Transverse colon (tissue), 4 donors: ENCODE measurements around the gene CACNB3. TPM values are rescaled to one million over a fixed set of nuclear protein-coding genes. Genes with fewer than 3 reads are reported as not detected.

Experiments
- DNase-seq: peaks from one replicate; pipeline ENCODE4 v3.0.0-alpha.2; 2019
- H3K27ac ChIP-seq, 4 donors: fragments of 200-600 bp; sonication (generic); 2 replicates each; pipeline ENCODE4 v1.5.1; 2016 to 2018; ENCODE audit warnings: inconsistent platforms in 4 of 4
- H3K27me3 ChIP-seq: fragments of 200-600 bp; sonication (generic); 2 replicates; pipeline ENCODE4 v1.5.1; 2017; ENCODE audit warnings: inconsistent platforms
- H3K36me3 ChIP-seq, 4 donors: fragments of 200-600 bp; sonication (generic); 2 replicates each; pipeline ENCODE4 v1.5.1; 2017 to 2019; ENCODE audit warnings: inconsistent platforms in 4 of 4
- H3K4me1 ChIP-seq, 4 donors: fragments of 200-600 bp; sonication (generic); 2 replicates each; pipeline ENCODE4 v1.5.1; 2017 to 2020; ENCODE audit warnings: inconsistent platforms in 4 of 4
- H3K4me3 ChIP-seq, 4 donors: fragments of 200-600 bp; sonication (generic); 1 replicate in 1 of 4; 2 replicates in 3 of 4; pipeline versions ENCODE4 v1.5.1 to v1.6.1; 2017 to 2019; ENCODE audit warnings: inconsistent platforms in 4 of 4
- H3K9me3 ChIP-seq, 2 donors: fragments of 200-600 bp; sonication (generic); 2 replicates each; pipeline ENCODE4 v1.5.1; 2017 to 2019; ENCODE audit warnings: inconsistent platforms in 2 of 2
- CTCF ChIP-seq, 5 experiments: fragments of 200-600 bp in 3 of 5; fragments of 450-650 bp in 2 of 5; sonication (generic) in 3 of 5; IDR thresholded peaks; 1 replicate in 2 of 5; 2 replicates in 3 of 5; pipeline ENCODE4 v1.5.1; 2016 to 2017; ENCODE audit warnings: antibody characterized with exemption in 5 of 5, inconsistent platforms in 3 of 5, mild to moderate bottlenecking in 2 of 5, moderate library complexity in 1 of 5
- EP300 ChIP-seq: sonication (generic); formaldehyde crosslinking; IDR thresholded peaks from one replicate; pipeline ENCODE4 v1.6.1; 2017; ENCODE audit warnings: antibody characterized with exemption, low read depth
- POLR2A ChIP-seq: fragments of 450-650 bp; IDR thresholded peaks from one replicate; pipeline ENCODE4 v1.6.1; 2016; ENCODE audit warnings: antibody characterized with exemption, mild to moderate bottlenecking, moderate library complexity
- POLR2AphosphoS5 ChIP-seq, 3 donors: sonication (generic); formaldehyde crosslinking; IDR thresholded peaks; one replicate each; pipeline ENCODE4 v1.6.1; 2016; ENCODE audit warnings: antibody characterized with exemption in 3 of 3
- WGBS, 2 donors: methylation state at CpG; one replicate each; pipeline ENCODE4 v1.1.5; 2018; ENCODE audit warnings: low coverage in 1 of 2; 5-methylcytosine and 5-hydroxymethylcytosine counted together
- in situ Hi-C, 4 donors: fragments of 200-750 bp; cut with MboI; loops; one replicate each; pipeline versions ENCODE4 v1.15.0 to v1.15.1; 2017; ENCODE audit warnings: low sequenced_read_pairs in 3 of 4, low pct_ligation_motif_present in 1 of 4, low pct_unique_long_range_greater_than_20kb in 1 of 4
- intact Hi-C: fragments of 100-400 bp; cut with DNase I; formaldehyde crosslinking; loops from one replicate; pipeline ENCODE4 v1.15.1; 2023; ENCODE audit warnings: low total_unique reads
- total RNA-seq, 4 donors: library from RNA; depleted of rRNA; stranded (reverse); fragments of >200 nt; gene quantifications; one replicate each; pipeline ENCODE4 v1.1.0, GENCODE V29; 2016

CACNB3 gene
- total RNA-seq, 4 donors from 2014 or later = 20.6 to 53.5 (median 47.1) TPM

- H3K4me3 ChIP-seq = no peak overlapping the region
- TF ChIP-seq POLR2AphosphoS5 (IDR thresholded peaks at IDR 0.05) (no peak), CTCF (IDR thresholded peaks at IDR 0.05) (no peak), POLR2A (no peak), EP300 (no peak)
- in situ Hi-C loops (no loop called here), intact Hi-C loops (no loop called here)
- WGBS, 2 donors = 80% methylated on average over 9 of the region's 9 CpGs; no CpG with 5 or more reads in 1 of the 2 donors
- no peak for DNase-seq
- H3K27me3 ChIP-seq = no peaks in the 10 kb centered on the region
- peak overlapping the region; percentile 56 to 75 (median 66) for H3K27ac ChIP-seq
- H3K9me3 ChIP-seq = no peaks in the 10 kb centered on the region
- peaks cover 26 to 48% (median 36%) of the 10 kb centered on the region in 4 donors for H3K4me1 ChIP-seq
- H3K36me3 ChIP-seq = no peaks in the 10 kb centered on the region
Observed at GRCh38 chr12:48781750-48782456, 36.4 kb upstream of the CACNB3 start.

- no peak overlapping the region for H3K4me3 ChIP-seq
- no peaks in the 10 kb centered on the region for H3K36me3 ChIP-seq
- intact Hi-C loops = no loop called here
- WGBS, 2 donors = 90% methylated on average over 63 of the region's 63 CpGs; no CpG with 5 or more reads in 1 of the 2 donors
- H3K9me3 ChIP-seq = no peaks in the 10 kb centered on the region
- H3K27ac ChIP-seq = no peak overlapping the region
- no peaks in the 10 kb centered on the region for H3K27me3 ChIP-seq
- peaks cover 26 to 56% (median 45%) of the 10 kb centered on the region in 4 donors for H3K4me1 ChIP-seq
- no peak for DNase-seq
- TF ChIP-seq POLR2AphosphoS5 (IDR thresholded peaks at IDR 0.05) (no peak), CTCF (IDR thresholded peaks at IDR 0.05) (no peak), EP300 (no peak), POLR2A (no peak)
- in situ Hi-C loops = no loop called here
Observed at GRCh38 chr12:48782457-48783395, 35.6 kb upstream of the CACNB3 start.

GRCh38 chr12:48783432-48783831, 34.9 kb upstream of the CACNB3 start:
- Histone ChIP-seq H3K4me1 (peaks cover 26 to 62% (median 50%) of the 10 kb centered on the region in 4 donors), H3K9me3 (no peaks in the 10 kb centered on the region), H3K36me3 (no peaks in the 10 kb centered on the region), H3K27ac (no peak overlapping the region), H3K27me3 (no peaks in the 10 kb centered on the region), H3K4me3 (no peak overlapping the region)
- no peak for DNase-seq
- intact Hi-C loops = no loop called here
- WGBS, 2 donors = 98% methylated on average over 4 of the region's 4 CpGs; no CpG with 5 or more reads in 1 of the 2 donors
- in situ Hi-C loops = no loop called here
- TF ChIP-seq EP300 = no peak
- TF ChIP-seq POLR2A = no peak
- no peak for TF ChIP-seq POLR2AphosphoS5 (IDR thresholded peaks at IDR 0.05)
- TF ChIP-seq CTCF (IDR thresholded peaks at IDR 0.05) = no peak
